HG02759 (cell line): ENCODE results near the gene ATXN2L.
"Not testable (repeated sequence)": the region's sequence is repeated elsewhere in the genome, so short reads cannot be mapped to it uniquely, and the experiment has no call there.

ENCODE experiments used
- ATAC-seq: cut with Tn5 transposase; IDR thresholded peaks from one replicate; pipeline ENCODE4 v1.9.1; 2021; ENCODE audit warnings: mild to moderate bottlenecking, moderate library complexity; ENCODE audit not compliant: unreplicated experiment

The ATXN2L gene, protein sequence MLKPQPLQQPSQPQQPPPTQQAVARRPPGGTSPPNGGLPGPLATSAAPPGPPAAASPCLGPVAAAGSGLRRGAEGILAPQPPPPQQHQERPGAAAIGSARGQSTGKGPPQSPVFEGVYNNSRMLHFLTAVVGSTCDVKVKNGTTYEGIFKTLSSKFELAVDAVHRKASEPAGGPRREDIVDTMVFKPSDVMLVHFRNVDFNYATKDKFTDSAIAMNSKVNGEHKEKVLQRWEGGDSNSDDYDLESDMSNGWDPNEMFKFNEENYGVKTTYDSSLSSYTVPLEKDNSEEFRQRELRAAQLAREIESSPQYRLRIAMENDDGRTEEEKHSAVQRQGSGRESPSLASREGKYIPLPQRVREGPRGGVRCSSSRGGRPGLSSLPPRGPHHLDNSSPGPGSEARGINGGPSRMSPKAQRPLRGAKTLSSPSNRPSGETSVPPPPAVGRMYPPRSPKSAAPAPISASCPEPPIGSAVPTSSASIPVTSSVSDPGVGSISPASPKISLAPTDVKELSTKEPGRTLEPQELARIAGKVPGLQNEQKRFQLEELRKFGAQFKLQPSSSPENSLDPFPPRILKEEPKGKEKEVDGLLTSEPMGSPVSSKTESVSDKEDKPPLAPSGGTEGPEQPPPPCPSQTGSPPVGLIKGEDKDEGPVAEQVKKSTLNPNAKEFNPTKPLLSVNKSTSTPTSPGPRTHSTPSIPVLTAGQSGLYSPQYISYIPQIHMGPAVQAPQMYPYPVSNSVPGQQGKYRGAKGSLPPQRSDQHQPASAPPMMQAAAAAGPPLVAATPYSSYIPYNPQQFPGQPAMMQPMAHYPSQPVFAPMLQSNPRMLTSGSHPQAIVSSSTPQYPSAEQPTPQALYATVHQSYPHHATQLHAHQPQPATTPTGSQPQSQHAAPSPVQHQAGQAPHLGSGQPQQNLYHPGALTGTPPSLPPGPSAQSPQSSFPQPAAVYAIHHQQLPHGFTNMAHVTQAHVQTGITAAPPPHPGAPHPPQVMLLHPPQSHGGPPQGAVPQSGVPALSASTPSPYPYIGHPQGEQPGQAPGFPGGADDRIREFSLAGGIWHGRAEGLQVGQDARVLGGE

DNA sequence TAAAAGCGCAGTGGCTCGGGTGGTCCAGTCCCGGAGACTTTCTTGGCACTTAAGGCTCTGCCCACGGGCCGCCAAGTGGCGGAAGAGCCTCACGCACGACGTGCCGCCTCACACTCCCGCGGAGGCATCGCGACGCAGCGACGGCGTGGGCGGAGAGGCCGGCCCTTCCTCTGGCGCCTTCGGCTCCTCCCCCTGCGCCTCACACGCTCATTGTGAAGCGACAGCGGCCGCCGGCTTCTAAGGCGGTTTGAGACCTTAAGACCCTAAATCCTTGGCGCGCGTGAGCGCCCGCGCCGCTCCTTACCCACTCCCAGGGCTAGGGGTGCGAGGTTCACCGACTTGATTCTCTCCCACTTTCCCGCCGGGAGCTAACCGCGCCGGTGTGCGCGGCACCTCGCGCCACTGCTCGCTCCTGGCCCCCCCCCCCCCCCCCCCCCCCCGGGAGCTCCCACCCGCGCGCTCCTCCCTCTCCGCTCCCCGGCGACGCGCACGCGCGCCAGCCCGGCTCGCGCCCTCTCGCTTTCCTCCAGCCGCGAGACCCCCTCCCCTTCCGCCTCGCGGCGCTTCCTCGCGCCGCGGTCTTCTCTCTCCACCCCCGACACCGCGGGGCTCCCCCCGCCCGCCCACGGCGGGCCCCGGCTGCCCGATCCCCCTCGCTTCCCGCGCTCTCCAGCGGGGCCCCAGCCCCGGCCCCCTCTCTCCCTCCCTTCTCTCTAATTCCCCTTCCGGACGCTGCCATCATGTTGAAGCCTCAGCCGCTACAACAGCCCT lies at the start of gene ATXN2L:
ATXN2L (plus strand) TSS at position 480 of the 771 bp plus-strand sequence; CDS start at position 741, 261 bp downstream.
- ATAC-seq = peak; percentile 42

DNA sequence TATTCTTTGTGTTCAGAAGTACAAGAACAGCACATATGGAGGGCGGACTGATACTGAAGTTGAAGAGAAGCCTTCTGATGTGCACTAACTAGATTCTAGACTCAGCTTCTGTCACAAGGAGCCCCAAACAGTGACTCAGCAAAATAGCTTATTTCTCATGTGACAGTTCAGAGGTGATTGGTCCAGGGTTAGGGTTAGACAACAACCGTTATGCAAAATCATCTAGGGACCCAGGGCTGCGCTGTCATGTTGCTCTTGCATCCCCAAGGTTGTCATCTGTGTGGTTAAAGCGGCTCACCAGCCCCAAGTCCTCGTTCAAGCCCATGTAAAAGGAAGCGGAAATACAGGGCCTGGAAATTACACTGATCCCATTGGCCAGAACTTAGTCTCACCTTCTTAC lies 41.1 kb upstream of the ATXN2L start:
- ATAC-seq = not testable (repeated sequence)

DNA sequence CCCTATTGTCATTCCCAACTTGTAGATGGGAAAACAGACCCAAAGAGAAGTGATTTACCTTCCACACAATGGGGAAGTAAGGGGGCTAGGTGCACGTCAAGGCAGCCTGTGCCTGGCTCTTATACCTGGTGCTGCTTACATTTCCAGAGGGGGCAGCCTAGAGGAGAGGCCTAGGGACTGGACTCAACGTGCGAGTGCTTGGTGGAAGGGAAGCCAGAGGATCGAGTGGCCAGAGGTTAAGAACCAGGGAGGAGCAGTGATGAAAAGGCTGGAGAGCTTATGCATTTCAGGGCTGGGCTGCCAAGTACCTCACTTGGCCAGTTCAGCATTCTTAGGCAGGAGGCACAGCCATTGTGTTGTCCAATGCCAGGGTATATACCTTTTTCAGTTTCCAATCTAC lies 40.4 kb upstream of the ATXN2L start:
- not testable (repeated sequence) for ATAC-seq

DNA sequence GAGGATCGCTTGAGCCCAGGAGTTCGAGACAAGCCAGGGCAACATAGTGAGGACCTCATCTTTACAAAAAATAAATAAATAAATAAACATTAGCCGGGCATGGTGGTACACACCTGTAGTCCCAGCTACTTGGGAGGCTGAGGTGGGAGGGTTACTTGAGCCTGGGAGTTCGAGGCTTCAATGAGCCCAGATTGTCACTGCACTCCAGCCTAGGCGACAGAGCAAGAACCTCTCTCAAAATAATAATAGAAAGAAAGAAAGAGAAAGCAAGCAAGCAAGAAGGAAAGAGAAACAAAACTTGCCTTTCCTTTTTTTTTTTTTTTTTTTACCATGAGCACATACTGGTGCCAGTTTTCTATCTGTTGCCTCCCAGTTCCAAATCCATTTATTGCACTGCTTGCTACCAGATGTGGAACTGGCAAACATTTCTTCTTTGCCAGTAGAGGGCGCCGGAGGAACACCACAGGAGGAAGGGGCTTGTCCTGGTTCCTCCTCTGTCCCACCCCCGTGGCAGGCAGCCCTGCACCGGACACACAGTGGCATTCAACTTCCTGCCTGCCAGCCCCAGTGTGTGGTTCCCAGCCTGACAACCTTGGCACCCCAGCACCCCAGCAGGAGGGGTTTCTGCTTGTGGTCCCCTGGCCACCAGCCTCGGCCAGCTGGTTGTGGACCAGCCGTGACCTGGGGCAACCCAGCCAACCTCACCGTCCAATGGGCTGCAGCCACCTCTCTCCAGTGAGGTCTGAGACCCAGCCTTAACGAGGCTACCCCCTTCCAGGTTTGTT lies 20.4 kb upstream of the ATXN2L start:
- ATAC-seq = peak; percentile 78

DNA sequence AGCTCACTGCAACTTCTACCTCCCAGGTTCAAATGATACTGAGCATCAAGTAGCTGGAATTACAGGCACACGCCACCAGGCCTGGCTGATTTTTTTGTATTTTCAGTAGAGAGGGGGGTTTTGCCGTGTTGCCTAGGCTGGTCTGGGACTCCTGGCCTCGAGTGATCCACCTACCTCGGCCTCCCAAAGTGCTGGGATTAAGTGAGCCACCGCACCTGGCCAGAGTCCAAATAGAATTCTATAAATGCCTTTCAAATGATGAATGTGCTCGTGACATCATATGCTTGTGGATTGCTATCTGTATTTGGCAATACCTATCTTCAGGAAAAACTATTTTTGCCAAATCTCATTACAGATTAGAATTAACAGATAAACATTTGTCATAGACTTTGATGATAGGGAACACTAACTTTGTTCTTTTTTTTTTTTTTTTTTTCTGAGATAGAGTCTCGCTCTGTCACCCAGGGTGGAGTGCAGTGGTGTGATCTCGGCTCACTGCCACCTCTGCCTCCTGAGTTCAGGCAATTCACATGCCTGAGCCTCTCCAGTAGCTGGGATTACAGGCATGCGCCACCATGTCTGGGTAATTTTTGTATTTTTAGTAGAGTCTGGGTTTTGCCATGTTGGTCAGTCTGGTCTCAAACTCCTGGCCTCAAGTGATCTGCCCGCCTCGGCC lies 15.2 kb upstream of the ATXN2L start:
- not testable (repeated sequence) for ATAC-seq

DNA sequence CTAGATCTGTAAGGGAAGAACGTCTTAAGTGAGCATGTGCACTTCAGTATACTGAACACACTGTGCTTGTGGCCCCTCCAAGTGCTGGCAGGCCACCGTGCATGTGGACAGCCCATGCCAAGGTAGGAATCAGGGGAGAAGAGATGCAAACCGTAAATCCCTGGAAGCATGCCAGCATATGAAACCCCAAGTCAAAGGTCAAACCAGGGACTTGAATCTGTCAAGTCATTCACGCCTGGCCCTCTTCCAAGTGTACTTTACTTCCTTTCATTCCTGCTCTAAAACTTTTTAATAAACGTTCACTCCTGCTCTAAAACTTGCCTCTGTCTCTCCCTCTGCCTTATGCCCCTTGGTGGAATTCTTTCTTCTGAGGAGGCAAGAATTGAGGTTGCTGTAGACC lies 2.8 kb upstream of the ATXN2L start:
- ATAC-seq = no peak

DNA sequence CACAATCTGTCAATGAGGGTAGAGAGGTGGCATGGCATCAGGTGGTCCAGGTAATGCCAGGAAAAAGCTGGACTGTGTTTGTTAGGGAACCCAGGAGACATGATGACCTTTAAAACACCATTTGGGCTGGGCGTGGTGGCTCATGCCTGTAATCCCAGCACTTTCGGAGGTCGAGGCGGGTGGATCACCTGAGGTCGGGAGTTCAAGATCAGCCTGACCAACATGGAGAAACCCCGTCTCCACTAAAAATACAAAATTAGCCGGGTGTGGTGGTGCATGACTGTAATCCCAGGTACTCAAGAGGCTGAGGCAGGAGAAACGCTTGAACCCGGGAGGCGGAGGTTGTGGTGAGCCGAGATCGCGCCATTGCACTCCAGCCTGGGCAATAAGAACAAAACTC lies 2.3 kb upstream of the ATXN2L start:
- ATAC-seq = not testable (repeated sequence)

DNA sequence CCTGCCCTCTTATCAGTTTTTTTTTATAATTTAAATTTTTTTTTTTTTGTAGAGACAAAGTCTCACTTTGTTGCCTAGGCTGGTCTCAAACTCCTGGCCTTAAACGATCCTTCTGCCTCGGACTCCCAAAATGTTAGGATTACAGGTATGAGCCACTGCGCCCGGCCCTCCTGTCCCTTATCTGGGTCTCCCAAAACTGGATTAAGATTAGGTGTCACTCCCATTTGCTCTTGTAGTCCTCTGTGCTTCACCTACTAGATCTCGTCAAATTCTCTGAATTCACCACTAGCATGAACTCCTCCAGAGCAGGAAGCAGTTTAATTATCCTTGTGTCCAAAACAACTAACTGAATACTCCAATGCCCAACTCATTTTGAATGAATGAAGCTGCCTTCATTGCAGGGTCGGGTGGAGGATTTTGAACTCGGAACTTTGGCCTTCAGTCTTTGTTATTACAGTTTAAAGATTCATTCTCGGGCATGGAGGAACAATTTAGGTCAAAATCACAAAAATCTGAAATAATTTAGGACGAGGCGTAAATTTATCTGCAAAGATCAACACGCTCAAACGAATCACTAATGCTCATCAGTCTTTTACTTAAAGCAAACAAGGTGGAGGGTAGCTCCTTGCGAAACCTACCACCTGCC lies 802 bp upstream of the ATXN2L start:
- no peak for ATAC-seq

DNA sequence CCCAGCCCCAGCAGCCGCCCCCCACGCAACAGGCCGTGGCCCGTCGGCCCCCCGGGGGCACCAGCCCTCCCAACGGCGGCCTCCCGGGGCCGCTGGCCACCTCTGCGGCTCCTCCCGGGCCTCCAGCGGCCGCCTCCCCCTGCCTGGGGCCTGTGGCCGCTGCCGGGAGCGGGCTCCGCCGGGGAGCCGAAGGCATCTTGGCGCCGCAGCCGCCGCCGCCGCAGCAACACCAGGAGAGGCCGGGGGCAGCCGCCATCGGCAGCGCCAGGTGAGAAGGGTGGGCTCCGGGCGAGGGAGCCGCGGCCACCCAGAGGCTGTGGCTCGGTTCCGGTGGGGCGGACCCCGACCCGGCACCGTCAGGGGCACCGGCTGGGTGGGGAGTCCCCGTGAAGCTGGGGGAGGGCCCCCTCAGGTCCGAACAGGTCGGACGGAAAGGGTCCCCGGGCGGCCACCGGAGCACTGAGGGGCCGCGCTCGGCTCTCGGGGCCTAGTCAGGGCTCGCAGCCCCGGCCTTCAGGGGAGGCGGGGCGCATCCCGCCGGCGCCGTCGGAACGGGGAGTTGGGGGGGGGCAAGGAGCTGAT lies 583 bp downstream of the ATXN2L start:
- ATAC-seq = peak; percentile 18

DNA sequence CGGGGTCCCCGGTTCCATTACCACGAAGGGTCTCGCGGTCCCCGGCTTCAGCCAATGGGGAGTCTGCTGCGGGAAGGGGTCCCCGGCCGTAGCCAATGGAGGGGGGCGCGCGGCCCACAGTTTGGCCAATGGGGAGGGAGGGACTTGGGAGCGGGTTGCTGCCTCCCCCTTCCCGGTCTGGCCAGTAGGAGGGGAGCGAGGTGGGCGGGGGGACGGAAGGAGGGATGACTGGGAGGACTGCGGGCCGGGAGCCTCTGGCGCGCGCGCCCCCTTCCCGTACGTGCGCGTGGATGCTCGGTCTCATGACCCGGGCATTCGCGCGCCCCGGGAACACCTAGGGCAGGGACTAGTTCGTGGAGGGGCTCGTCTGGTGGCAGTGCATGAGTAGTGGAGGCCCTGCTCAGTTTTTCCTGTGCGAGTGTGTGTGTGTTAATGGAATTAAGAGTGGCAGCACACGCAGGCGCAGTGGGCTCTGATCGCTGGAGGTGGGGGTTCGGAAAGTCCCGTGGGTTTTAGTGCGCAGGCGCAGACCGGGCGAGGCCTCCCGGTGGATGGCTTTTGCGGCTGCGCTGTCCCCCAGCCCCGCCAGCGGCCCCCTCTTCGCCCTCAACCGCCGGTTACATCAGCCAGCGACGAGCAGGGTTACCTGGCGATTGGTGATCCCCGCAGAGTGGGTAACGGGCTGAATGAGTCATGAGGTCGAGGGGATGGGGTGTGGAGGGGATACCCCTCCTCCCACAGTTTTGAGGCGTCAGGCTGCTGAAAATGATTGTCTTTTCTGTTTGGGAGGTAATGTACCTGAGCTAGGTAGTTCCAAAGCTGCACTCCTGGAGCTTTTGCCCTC lies 1.3 kb downstream of the ATXN2L start:
- ATAC-seq = peak; percentile 64

DNA sequence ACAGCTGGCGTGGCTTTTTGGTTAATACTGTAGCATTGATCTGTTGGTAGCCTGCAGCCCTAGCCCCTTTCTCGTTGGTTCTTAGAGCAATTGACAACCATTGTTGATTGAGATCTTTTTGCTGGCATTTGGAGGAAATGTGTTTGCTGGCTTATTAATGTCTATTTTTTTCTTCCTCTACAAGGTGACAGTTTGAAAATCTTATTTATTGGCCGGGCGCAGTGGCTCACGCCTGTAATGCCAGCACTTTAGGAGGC lies 1.8 kb downstream of the ATXN2L start:
- ATAC-seq = no peak

DNA sequence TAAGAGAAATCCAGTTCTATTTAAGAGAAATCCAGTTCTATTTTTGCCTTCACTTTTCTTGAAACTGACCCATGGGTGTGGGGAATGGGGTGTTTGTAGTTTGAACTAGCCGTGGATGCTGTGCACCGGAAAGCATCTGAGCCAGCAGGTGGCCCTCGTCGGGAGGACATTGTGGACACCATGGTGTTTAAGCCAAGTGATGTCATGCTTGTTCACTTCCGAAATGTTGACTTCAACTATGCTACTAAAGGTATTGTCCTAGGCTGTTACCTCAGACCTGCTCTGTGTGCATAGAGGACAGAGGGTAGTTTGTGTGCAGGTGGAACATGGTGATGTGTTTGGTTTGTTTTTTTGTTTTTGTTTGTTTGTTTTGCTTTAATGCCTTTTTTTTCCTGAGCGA lies 3.3 kb downstream of the ATXN2L start:
- no peak for ATAC-seq

DNA sequence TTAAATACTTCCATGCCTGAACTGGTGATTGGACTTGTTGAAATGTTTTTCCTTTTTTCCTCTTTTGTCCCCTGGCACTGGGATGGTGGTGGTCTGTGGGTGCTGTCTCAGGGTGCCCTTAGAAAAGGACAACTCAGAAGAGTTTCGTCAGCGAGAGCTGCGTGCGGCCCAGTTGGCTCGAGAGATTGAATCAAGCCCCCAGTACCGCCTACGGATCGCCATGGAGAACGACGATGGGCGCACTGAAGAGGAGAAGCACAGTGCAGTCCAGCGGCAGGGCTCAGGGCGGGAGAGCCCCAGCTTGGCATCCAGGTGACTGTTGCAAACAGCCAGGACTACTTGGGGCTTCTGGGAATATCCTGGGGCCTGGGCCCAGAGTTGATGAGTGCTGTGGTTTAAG lies 6.9 kb downstream of the ATXN2L start:
- no peak for ATAC-seq

DNA sequence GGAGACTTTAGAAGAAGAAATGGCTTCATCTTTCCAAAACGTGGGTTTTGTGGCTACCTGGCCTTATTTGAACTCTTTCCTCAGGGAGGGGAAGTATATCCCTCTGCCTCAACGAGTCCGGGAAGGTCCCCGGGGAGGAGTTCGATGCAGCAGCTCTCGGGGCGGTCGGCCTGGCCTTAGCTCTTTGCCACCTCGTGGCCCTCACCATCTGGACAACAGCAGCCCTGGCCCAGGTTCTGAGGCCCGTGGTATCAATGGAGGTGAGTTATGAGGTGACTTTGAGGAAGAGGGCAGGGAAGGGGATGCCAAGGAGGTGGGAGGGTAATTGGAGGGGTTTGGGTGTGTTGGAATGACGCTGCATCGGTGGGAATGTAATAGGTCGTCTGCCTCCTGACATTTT lies 7.7 kb downstream of the ATXN2L start:
- no peak for ATAC-seq

DNA sequence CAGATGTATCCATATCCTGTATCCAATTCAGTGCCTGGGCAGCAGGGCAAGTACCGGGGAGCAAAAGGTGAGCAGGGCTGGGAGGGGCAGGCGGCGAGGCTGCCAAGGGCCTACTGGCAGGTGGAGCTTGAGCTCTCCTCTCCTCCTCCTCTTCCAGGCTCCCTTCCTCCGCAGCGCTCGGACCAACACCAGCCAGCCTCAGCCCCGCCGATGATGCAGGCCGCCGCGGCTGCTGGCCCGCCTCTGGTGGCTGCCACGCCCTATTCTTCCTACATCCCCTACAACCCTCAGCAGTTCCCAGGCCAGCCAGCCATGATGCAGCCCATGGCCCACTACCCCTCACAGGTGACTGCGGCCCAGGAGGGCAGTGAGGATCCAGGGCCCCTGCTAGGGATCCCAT lies 11.6 kb downstream of the ATXN2L start:
- no peak for ATAC-seq

DNA sequence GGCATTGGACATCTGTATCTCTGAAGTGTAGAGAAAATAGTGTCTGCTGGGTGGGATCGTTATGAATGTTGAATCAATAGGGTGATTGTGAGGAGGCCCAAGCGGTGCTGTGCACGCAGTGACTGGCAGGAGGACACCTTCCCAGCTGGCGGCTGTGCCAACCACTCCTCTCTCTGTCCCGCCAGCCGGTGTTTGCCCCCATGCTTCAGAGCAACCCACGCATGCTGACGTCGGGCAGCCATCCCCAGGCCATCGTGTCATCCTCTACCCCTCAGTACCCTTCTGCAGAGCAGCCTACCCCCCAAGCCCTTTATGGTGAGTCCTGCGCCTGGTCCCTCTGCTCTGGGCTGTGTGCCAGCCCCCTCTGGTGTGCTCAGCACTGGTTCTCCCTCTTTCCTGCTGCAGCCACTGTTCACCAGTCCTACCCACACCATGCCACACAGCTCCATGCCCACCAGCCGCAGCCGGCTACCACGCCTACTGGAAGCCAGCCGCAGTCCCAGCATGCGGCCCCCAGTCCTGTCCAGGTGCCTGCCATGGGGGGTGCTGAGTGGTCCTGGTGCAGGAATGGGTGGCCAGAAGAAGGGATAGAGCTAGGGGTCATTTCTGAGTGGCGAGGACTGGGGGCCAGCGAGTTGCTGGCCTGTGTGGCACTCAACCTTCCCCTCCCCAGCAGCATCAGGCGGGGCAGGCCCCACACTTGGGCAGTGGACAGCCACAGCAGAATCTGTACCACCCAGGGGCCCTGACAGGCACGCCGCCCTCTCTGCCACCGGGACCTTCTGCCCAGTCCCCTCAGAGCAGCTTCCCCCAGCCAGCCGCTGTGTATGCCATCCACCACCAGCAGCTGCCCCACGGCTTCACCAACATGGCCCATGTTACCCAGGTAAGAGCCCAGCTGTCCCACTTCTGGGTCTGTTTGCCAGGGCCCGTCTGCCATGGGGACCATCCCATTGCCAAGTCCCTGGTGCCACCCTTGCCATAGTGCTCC lies 12.4 kb downstream of the ATXN2L start:
- no peak for ATAC-seq
